Smooth muscle cell (in vitro differentiated cells): ENCODE results near the gene FILIP1. TPM values are rescaled to one million over a fixed set of nuclear protein-coding genes. Genes with fewer than 3 reads are reported as not detected.

ENCODE experiments used
- DNase-seq: peaks from one replicate; lab custom pipeline; 2025; ENCODE audit not compliant: unreplicated experiment; lab: John Stamatoyannopoulos, UW
- H2AFZ ChIP-seq: fragments of 200-600 bp; sonication (generic); 2 replicates; pipeline ENCODE4 v1.6.0; 2016; ENCODE audit warnings: antibody characterized with exemption, low read depth, mild to moderate bottlenecking
- H3F3A ChIP-seq: fragments of 200-600 bp; sonication (generic); 2 replicates; pipeline ENCODE4 v1.6.0; 2017; ENCODE audit warnings: antibody characterized with exemption, low read depth
- H3K27ac ChIP-seq: fragments of 200-600 bp; sonication (generic); 2 replicates; pipeline ENCODE4 v1.5.1; 2016; ENCODE audit warnings: low read depth, mild to moderate bottlenecking
- H3K27me3 ChIP-seq: fragments of 200-600 bp; sonication (generic); 2 replicates; pipeline ENCODE4 v1.6.1; 2016; ENCODE audit warnings: low read depth, mild to moderate bottlenecking
- H3K36me3 ChIP-seq: fragments of 200-600 bp; sonication (generic); 2 replicates; pipeline ENCODE4 v1.5.1; 2016; ENCODE audit warnings: low read depth
- H3K4me1 ChIP-seq: fragments of 200-600 bp; sonication (generic); 2 replicates; pipeline ENCODE4 v1.5.1; 2016; ENCODE audit warnings: low read depth
- H3K4me2 ChIP-seq: fragments of 200-600 bp; sonication (generic); 2 replicates; pipeline ENCODE4 v1.6.0; 2016; ENCODE audit warnings: mild to moderate bottlenecking
- H3K4me3 ChIP-seq: fragments of 200-600 bp; sonication (generic); 2 replicates; pipeline ENCODE4 v1.5.1; 2016; ENCODE audit warnings: mild to moderate bottlenecking
- H3K79me2 ChIP-seq: fragments of 200-600 bp; sonication (generic); 2 replicates; pipeline ENCODE4 v1.6.0; 2016; ENCODE audit warnings: low read depth, mild to moderate bottlenecking
- H3K9ac ChIP-seq: fragments of 200-600 bp; sonication (generic); 2 replicates; pipeline ENCODE4 v1.6.0; 2016; ENCODE audit warnings: low read depth
- H3K9me3 ChIP-seq: fragments of 200-600 bp; sonication (generic); replicated peaks from 2 replicates; pipeline ENCODE4 v1.5.1; 2016; ENCODE audit warnings: low read depth
- H4K20me1 ChIP-seq: fragments of 200-600 bp; sonication (generic); 2 replicates; pipeline ENCODE4 v1.6.0; 2016; ENCODE audit warnings: low read depth
- WGBS: methylation state at CpG from one replicate; pipeline ENCODE4 v1.1.7; 2016; ENCODE audit warnings: low lambda C conversion rate; 5-methylcytosine and 5-hydroxymethylcytosine counted together
- polyA plus RNA-seq: library from polyadenylated mRNA; unstranded; fragments of >200 nt; fragmentation: Nextera tagmentation; extraction: Ambion mirVana; gene quantifications from 2 replicates; pipeline ENCODE4 v1.2.1, GENCODE V29; 2016
- total RNA-seq: library from RNA; depleted of rRNA; stranded (reverse); fragments of >200 nt; gene quantifications from 2 replicates; pipeline ENCODE4 v1.2.3, GENCODE V29; 2014
- TF ChIP-seq, protein P1 (sequence below): fragments of 200-600 bp; sonication (generic); IDR thresholded peaks from 2 replicates; pipeline ENCODE4 v1.5.1; 2017; ENCODE audit warnings: borderline replicate concordance, mild to moderate bottlenecking, antibody characterized with exemption; ENCODE audit not compliant: insufficient read depth, poor library complexity, severe bottlenecking

Gene FILIP1
- total and polyA plus RNA-seq, 2 experiments from 2014 or later: 3.0 to 3.5 TPM

- DNase-seq: no peak
- Histone ChIP-seq H3K27me3 (no peaks in the 10 kb centered on the region), H3K9me3 (no peaks in the 10 kb centered on the region), H3K4me2 (peak overlapping the region; percentile 60), H3K27ac (no peak overlapping the region), H3K79me2 (no peaks in the 10 kb centered on the region), H3K36me3 (no peaks in the 10 kb centered on the region), H3F3A (no peaks in the 10 kb centered on the region), H3K4me3 (no peak overlapping the region), H3K4me1 (peaks cover 9% of the 10 kb centered on the region), H2AFZ (peak overlapping the region; percentile 23), H3K9ac (no peak overlapping the region), H4K20me1 (no peaks in the 10 kb centered on the region)
- WGBS: 50% methylated on average over 1 of the region's 1 CpG
- TF ChIP-seq, protein P1, sequence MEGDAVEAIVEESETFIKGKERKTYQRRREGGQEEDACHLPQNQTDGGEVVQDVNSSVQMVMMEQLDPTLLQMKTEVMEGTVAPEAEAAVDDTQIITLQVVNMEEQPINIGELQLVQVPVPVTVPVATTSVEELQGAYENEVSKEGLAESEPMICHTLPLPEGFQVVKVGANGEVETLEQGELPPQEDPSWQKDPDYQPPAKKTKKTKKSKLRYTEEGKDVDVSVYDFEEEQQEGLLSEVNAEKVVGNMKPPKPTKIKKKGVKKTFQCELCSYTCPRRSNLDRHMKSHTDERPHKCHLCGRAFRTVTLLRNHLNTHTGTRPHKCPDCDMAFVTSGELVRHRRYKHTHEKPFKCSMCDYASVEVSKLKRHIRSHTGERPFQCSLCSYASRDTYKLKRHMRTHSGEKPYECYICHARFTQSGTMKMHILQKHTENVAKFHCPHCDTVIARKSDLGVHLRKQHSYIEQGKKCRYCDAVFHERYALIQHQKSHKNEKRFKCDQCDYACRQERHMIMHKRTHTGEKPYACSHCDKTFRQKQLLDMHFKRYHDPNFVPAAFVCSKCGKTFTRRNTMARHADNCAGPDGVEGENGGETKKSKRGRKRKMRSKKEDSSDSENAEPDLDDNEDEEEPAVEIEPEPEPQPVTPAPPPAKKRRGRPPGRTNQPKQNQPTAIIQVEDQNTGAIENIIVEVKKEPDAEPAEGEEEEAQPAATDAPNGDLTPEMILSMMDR: no peak
These were observed 37.6 kb upstream of the FILIP1 start for GRCh38 chr6:75531174-75531573.

- peak overlapping the region; percentile 60 for H3K4me2 ChIP-seq
- no peaks in the 10 kb centered on the region for H3K27me3 ChIP-seq
- H3K36me3 ChIP-seq: no peaks in the 10 kb centered on the region
- no peaks in the 10 kb centered on the region for H3F3A ChIP-seq
- 13% methylated on average over 4 of the region's 4 CpGs for WGBS
- DNase-seq: no peak
- H2AFZ ChIP-seq: peak overlapping the region; percentile 23
- H3K79me2 ChIP-seq: no peaks in the 10 kb centered on the region
- peak overlapping the region; percentile 15 for H3K27ac ChIP-seq
- H4K20me1 ChIP-seq: no peaks in the 10 kb centered on the region
- TF ChIP-seq, protein P1: no peak
- H3K4me3 ChIP-seq: no peak overlapping the region
- H3K9me3 ChIP-seq: no peaks in the 10 kb centered on the region
- H3K4me1 ChIP-seq: peaks cover 9% of the 10 kb centered on the region
- no peak overlapping the region for H3K9ac ChIP-seq
These were observed 37.1 kb upstream of the FILIP1 start for GRCh38 chr6:75530696-75531095.

- Histone ChIP-seq H3K36me3 (no peaks in the 10 kb centered on the region), H3K4me3 (no peak overlapping the region), H3K9ac (no peak overlapping the region), H3F3A (no peaks in the 10 kb centered on the region), H2AFZ (no peak overlapping the region), H3K9me3 (no peaks in the 10 kb centered on the region), H3K27me3 (no peaks in the 10 kb centered on the region), H3K79me2 (no peaks in the 10 kb centered on the region), H3K4me1 (peaks cover 14% of the 10 kb centered on the region), H3K27ac (no peak overlapping the region), H4K20me1 (no peaks in the 10 kb centered on the region), H3K4me2 (no peak overlapping the region)
- 52% methylated on average over 2 of the region's 2 CpGs for WGBS
- TF ChIP-seq, protein P1: no peak
- DNase-seq: no peak
These were observed 34.8 kb upstream of the FILIP1 start for GRCh38 chr6:75528423-75528822.

GRCh38 chr6:75526502-75527127, 33.0 kb upstream of the FILIP1 start:
- Histone ChIP-seq H2AFZ (no peak overlapping the region), H3K9me3 (no peaks in the 10 kb centered on the region), H3K4me3 (no peak overlapping the region), H3K27ac (no peak overlapping the region), H3K4me1 (peaks cover 14% of the 10 kb centered on the region), H3K27me3 (no peaks in the 10 kb centered on the region), H3K36me3 (no peaks in the 10 kb centered on the region), H3K4me2 (no peak overlapping the region), H3K9ac (no peak overlapping the region), H3F3A (no peaks in the 10 kb centered on the region), H3K79me2 (no peaks in the 10 kb centered on the region), H4K20me1 (no peaks in the 10 kb centered on the region)
- WGBS: 18% methylated on average over 4 of the region's 4 CpGs
- TF ChIP-seq, protein P1: peak; percentile 79
- DNase-seq: no peak
